Brain microvascular endothelial cell (primary cell): ENCODE data around the gene P2RY2.
"Not testable (repeated sequence)": the region's sequence is repeated elsewhere in the genome, so short reads cannot be mapped to it uniquely, and the experiment has no call there.

Experiments used
- DNase-seq: peaks from one replicate; pipeline ENCODE4 v3.0.0-alpha.2; 2020
- H3K27ac ChIP-seq: fragments of 250-450 bp; sonication (Bioruptor Pico); 2 replicates; pipeline ENCODE4 v1.5.1; 2020; ENCODE audit warnings: mild to moderate bottlenecking, moderate library complexity
- H3K27me3 ChIP-seq: fragments of 250-450 bp; sonication (Bioruptor Pico); replicated peaks from 2 replicates; pipeline ENCODE4 v1.5.1; 2020; ENCODE audit warnings: mild to moderate bottlenecking
- H3K36me3 ChIP-seq: fragments of 250-450 bp; sonication (Bioruptor Pico); replicated peaks from 2 replicates; pipeline ENCODE4 v1.5.1; 2020; ENCODE audit warnings: mild to moderate bottlenecking
- H3K4me3 ChIP-seq: 2 replicates; pipeline ENCODE4 v1.5.1; 2011; ENCODE audit warnings: low read depth, mild to moderate bottlenecking, control low read depth, low read length, moderate library complexity
- CTCF ChIP-seq: IDR thresholded peaks from 2 replicates; pipeline ENCODE4 v1.5.1; 2011; ENCODE audit warnings: low read depth, mild to moderate bottlenecking, moderate library complexity, low read length, control low read depth, inconsistent platforms; ENCODE audit errors: missing control alignments
- in situ Hi-C: cut with HindIII; loops from 2 replicates; pipeline ENCODE4 v1.10.0; 2017; ENCODE audit warnings: low sequenced_read_pairs, low pct_ligation_motif_present

Gene P2RY2

GRCh38 chr11:73197348-73197747 is 20.7 kb upstream of the P2RY2 start:
- DNase-seq: no peak
- in situ Hi-C loops: loop anchor here (25.0 kb wide), 1 partner anchor 360 kb away; no protein-coding TSS in a partner anchor
- Histone ChIP-seq H3K27ac (no peak overlapping the region), H3K4me3 (no peak overlapping the region), H3K27me3 (no peaks in the 10 kb centered on the region), H3K36me3 (no peaks in the 10 kb centered on the region)
- TF ChIP-seq CTCF: no peak

GRCh38 chr11:73197787-73198186 is 20.3 kb upstream of the P2RY2 start:
- H3K27ac ChIP-seq, H3K27me3 ChIP-seq, H3K4me3 ChIP-seq, H3K36me3 ChIP-seq, DNase-seq: not testable (repeated sequence)
- in situ Hi-C loops: loop anchor here (25.0 kb wide), 1 partner anchor 360 kb away; no protein-coding TSS in a partner anchor

- Histone ChIP-seq H3K4me3 (no peak overlapping the region), H3K27me3 (no peaks in the 10 kb centered on the region), H3K27ac (no peak overlapping the region), H3K36me3 (no peaks in the 10 kb centered on the region)
- no peak for TF ChIP-seq CTCF
- DNase-seq: peak; percentile 32
- in situ Hi-C loops: loop anchor here (25.0 kb wide), 1 partner anchor 361 kb away; no protein-coding TSS in a partner anchor
Observed at GRCh38 chr11:73198677-73199076, 19.4 kb upstream of the P2RY2 start.

- Histone ChIP-seq H3K36me3 (no peaks in the 10 kb centered on the region), H3K27ac (no peak overlapping the region), H3K27me3 (no peaks in the 10 kb centered on the region), H3K4me3 (no peak overlapping the region)
- DNase-seq: no peak
- TF ChIP-seq CTCF: no peak
- in situ Hi-C loops: loop anchor here (25.0 kb wide), 1 partner anchor 362 kb away; no protein-coding TSS in a partner anchor
Observed at GRCh38 chr11:73199446-73199845, 18.6 kb upstream of the P2RY2 start.

GRCh38 chr11:73200256-73200655 is 17.8 kb upstream of the P2RY2 start:
- H3K36me3 ChIP-seq: no peaks in the 10 kb centered on the region
- TF ChIP-seq CTCF: no peak
- no peak overlapping the region for H3K27ac ChIP-seq
- in situ Hi-C loops: no loop called here
- no peak for DNase-seq
- no peak overlapping the region for H3K4me3 ChIP-seq
- H3K27me3 ChIP-seq: no peaks in the 10 kb centered on the region

GRCh38 chr11:73201249-73201648 is 16.8 kb upstream of the P2RY2 start:
- in situ Hi-C loops: no loop called here
- Histone ChIP-seq H3K36me3 (no peaks in the 10 kb centered on the region), H3K27me3 (no peaks in the 10 kb centered on the region), H3K27ac (no peak overlapping the region), H3K4me3 (no peak overlapping the region)
- no peak for DNase-seq
- no peak for TF ChIP-seq CTCF
